ENCODE results near the gene UBE2R2.

The UBE2R2 gene

DNA sequence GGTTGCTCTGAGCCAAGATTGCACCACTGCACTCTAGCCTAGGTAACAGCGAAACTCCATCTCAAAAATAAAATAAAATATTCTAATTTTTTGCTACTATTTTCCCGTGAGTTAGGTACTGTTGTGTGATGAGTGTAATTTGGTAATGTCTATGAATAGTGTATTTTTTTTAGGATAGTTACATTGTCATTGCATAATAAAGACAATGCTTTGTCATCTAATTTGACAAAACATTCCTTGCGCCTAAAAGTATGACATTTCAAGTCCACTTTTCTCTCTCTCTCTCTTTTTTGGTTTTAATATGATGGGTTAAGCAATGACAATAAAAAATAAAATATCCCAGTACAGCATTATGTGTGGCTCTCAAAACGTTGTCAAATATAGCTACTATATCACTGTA is 29.3 kb downstream of the UBE2R2 start:
- peak overlapping the region; percentile 75 for H3K27ac ChIP-seq
- TF ChIP-seq, protein P1, sequence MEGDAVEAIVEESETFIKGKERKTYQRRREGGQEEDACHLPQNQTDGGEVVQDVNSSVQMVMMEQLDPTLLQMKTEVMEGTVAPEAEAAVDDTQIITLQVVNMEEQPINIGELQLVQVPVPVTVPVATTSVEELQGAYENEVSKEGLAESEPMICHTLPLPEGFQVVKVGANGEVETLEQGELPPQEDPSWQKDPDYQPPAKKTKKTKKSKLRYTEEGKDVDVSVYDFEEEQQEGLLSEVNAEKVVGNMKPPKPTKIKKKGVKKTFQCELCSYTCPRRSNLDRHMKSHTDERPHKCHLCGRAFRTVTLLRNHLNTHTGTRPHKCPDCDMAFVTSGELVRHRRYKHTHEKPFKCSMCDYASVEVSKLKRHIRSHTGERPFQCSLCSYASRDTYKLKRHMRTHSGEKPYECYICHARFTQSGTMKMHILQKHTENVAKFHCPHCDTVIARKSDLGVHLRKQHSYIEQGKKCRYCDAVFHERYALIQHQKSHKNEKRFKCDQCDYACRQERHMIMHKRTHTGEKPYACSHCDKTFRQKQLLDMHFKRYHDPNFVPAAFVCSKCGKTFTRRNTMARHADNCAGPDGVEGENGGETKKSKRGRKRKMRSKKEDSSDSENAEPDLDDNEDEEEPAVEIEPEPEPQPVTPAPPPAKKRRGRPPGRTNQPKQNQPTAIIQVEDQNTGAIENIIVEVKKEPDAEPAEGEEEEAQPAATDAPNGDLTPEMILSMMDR (conservative IDR thresholded peaks at IDR 0.05): no peak

GRCh38 chr9:33847894-33848205 is 30.9 kb downstream of the UBE2R2 start:
- peak overlapping the region; percentile 75 for H3K27ac ChIP-seq

DNA sequence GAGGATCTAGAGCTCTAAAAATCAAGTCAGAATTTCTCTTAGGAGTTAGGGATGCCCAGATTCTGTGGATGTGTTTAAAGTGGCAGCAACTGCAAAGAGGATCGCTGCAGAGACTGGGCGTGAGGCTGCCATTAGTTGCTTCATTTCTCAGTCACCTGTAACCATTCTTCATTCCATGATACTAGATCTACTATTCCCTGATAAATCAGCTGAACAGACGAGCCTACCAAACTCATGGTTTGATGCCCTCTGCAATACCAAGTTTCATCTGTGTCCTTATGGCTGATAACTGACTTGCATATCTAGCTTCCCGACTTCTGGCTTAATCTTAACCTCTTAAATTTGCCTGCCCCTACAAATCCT is 33.3 kb downstream of the UBE2R2 start:
- H3K27ac ChIP-seq: peak overlapping the region; percentile 65

DNA sequence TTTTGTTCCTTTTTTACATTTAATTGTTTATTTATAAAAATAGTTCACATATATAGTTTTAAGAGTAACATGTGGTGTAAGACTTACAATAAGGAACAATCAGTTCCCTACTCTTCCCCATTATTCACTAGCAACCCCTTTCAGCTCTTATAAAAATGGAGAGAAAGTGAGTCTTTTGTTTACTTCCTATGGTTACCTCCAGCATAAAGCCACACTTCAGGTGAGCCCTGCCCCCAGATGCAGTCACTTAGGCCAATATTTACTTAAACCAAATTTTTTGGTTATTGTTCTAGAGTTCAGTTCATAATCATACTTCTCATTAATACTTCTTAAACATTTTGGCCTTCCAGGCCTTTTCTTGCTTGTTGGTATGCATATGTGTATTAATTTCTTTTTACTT is 33.7 kb downstream of the UBE2R2 start:
- TF ChIP-seq, protein P1 (conservative IDR thresholded peaks at IDR 0.05): no peak
- H3K27ac ChIP-seq: peak overlapping the region; percentile 65

More for the DNA sequence above, 33.3 kb downstream of the UBE2R2 start:
- TF ChIP-seq, protein P1 (conservative IDR thresholded peaks at IDR 0.05): no peak

DNA sequence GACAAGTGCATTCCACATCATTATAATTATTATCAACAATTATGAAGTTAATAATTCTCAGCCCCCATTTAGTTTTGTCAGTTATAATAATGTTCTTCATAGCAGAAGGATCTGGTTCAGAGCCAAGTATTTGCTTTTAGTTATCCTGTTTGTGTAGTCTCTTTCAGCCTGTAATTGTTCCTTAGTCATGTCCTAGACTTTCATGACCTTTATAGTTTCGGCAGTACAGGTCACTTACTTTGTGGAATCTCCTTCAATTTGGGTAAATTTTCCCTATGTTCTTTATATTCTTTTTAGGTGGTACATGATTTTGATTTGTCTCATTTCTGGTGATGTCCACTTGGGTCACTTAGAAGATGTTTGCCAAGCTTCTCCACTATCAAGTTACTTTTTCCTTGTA is 34.3 kb downstream of the UBE2R2 start:
- TF ChIP-seq, protein P1 (conservative IDR thresholded peaks at IDR 0.05): no peak
- peak overlapping the region; percentile 65 for H3K27ac ChIP-seq

DNA sequence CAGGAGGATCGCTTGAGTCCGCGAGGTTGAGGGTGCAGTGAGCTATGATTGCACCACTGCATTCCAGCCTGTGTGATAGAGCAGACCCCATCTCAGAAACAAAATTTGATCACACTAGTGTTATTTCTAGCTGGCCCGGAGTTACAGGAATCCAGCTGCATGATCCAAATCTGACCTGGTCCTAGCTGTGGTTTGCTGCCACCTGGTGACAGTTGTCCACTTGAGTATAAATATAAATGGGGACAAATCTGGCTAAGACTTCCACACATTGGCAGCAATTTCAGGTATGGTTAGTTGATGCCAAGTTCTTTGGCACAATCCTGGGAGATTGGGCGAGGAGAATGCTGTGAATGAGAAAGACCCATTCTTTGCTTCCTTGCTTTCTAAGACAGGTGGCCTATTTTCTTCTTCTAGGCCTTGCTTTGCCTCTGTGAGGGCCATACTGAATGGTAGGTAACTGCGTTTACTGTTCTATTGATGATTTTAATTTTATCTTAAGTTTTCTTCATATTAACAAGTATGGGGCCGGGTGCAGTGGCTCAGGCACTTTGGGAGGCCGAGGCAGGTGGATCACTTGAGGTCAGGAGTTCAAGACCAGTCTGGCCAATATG is 35.4 kb downstream of the UBE2R2 start:
- TF ChIP-seq, protein P1 (conservative IDR thresholded peaks at IDR 0.05): peak; percentile 89
- H3K27ac ChIP-seq: peak overlapping the region; percentile 65

- H3K27ac ChIP-seq: no peak overlapping the region
- TF ChIP-seq, protein P1 (conservative IDR thresholded peaks at IDR 0.05): no peak
Observed at GRCh38 chr9:33856247-33856646, 39.3 kb downstream of the UBE2R2 start.

- H3K27ac ChIP-seq: peak overlapping the region; percentile 22; the same call in 1 of the 2 replicates
- TF ChIP-seq, protein P1 (conservative IDR thresholded peaks at IDR 0.05): no peak
Observed at GRCh38 chr9:33858423-33858822, 41.5 kb downstream of the UBE2R2 start.

Data from VCaP (cell line).